Limb (tissue), 2 donors: Measurements from ENCODE around the gene KCNJ10.
A peak's percentile ranks its signal among the peaks of the same experiment; 100 is the strongest.
"Not testable (repeated sequence)": the region's sequence is repeated elsewhere in the genome, so short reads cannot be mapped to it uniquely, and the experiment has no call there.

Source experiments
- DNase-seq, 2 donors: peaks; one replicate each; pipeline ENCODE4 v3.0.0-alpha.2; 2016; ENCODE audit errors: extremely low spot score in 2 of 2

KCNJ10 gene

DNA sequence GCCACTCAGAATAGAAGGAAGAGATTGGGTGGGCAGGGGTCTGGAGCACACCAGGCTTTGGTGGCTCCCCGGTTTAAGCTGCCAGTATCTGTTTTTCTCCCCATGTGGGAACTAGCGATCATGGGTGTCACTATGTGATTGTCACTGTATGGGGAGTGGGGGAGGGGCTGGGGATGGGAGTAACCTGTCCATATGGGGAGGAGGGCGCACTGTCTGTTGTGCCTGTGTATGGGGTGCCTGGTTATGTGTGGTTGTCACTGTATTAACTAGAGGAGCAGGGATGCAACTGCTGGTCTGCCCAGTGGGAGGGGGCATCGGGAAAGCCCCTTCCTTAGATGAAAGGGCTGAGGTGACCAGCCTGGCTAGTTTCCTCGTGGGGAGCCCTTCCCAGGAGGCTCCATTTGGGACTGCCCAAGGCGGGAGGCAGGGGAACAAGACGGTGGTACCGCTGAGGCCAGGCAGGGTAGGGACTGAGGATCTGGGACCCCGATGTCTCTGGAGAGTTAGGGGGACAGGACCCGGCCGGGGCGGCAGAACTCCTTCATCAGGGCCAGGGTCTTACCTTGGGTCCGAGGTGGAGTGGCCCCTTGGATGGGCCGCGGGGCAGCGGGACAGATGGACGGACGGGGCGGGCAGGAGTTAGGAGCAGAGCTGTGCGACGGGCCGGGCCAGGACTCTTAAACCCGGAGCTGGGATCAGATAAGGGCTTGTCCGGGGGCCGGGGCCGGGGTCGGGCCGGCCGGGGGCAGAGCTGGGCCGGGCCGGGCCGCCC is at the start of gene KCNJ10:
Gene KCNJ10, minus strand, starts transcription at position 701 of the 772 bp plus-strand sequence. CDS start 27,628 bp downstream, outside the sequence.
- DNase-seq = no peak

DNA sequence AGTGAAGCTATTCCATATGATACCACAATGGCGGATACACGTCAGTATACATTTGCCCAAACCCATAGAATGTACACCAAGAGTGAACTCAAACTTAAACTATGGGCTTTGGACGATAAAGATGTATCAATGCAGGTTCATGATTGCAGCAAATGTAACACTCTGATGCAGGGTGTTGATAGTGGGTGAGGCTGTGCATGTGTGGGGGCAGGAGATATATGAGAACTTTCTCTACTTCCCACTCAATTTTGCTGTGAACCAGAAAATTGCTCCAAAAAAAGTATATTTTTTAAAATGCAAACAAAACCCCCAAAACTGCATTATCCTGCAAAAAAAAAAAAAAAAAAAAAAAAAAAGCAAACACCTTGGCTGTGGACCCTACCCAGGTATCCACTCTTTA is 49.0 kb upstream of the KCNJ10 start:
- no peak for DNase-seq

DNA sequence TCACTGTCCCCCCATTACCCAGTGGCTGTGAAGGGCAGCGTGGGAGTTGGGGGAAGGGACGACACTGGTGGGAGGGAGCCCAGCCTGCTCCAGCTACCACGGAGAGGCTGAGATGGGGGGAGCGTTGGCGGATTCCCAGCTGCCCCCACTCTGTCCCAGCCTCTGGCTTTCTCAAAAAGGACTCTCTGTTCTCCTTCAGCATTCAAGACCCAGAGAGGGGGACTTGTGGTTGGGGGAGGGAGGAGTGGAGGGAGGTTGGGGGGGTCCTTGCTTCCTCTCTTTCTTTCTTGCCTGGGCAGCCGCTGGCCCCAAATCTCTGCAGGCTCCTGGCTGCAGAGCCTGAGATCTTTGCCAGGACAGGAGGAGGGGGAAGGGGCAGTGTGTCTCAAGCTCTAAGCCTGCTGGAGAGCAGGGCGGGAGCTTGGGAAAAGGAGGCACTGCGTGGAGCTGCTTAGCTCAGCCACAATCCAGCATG is 47.8 kb upstream of the KCNJ10 start:
- peak; percentile 58 to 83 for DNase-seq

DNA sequence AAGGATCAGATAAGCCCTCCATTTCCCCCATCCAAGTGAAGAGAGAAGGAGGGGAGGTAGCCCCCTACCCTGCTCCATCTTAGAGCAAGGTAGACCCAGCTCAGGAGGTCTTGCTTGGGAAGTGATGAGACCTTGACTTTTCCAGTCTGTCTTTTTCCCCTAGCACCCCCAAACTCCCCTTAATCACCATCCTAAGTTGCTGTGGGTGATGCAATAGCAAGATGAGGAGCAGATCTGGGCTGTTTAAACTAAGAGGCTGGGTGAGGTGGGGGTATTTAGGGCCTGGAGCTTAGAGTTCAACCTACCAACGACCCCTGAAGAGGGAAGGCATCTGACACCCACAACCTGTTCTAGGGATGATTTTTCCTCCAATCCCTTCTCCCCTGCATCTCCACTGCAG is 47.3 kb upstream of the KCNJ10 start:
- DNase-seq = no peak

DNA sequence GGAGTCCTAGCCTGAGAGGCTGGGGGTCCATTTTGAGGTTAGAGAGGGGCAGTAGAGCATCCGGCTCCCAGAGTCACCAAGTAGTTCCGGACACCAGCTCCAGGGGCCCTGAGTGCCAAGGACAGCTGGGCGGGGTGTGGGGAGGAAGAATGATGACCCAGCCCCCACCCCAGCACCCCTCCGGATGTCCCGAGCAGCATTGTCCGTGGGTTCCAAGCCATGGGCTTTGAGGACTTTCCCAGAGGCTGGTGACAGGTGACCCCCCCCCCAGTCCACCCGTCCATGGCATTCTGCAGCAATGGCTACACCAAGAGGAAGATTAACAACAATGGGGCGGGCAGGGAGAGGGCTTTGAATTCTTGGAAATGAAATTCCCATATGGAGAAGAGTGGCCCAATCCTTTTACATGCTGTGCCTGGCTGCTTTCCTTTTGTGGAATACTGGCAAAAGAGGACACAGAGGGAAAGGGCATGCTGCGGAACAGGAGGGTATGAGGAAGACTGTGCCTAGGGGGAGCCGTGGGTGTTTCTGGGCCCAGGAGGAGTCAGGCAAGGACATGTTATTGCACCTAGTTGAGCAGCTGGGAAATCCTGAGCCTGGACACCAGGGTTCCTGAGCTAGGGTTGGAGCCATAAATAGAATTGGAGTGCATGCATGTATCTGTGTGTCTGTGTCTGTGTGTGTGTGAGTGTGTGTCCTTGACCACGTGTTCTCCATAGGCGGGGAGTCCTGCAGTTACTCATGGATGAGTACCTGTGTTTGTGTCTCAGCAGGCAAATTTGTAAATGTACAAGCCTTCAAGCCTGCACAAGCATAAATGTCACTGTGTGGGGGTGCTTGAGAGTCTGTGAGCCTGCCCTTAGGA is 46.6 kb upstream of the KCNJ10 start:
- no peak for DNase-seq

DNA sequence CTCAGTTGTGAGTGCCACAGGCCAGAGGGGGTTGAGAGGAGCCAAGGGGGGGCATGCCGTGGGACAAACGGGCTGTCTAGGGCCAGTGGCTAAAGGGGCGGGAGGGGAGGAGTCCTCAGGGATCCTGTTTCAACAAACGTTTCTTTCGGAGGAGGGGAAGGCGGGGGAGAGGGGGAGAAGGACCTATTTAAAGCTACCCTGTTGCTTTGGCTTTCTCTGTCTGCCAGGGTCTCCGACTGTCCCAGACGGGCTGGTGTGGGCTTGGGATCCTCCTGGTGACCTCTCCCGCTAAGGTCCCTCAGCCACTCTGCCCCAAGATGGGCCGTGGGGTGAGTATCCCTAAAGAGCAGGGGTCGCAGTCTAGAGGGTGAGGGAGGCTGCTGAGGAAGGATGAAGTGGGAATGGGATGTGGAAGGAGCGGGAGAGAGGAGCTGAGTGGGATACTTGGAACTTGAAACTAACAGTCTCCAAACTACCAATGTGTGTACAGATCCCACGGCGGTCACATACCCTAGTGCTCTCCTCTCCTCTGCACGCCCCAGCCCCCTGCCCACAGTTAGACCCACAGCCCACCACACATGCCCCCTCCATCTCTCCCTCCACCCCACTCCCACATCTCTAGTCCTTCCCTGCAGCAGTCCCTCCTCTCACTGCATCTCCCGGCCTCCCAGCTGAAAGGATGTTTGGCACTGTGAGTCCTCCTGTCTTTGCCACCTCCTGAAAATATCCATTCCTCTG is 45.8 kb upstream of the KCNJ10 start, which contains the start of gene ATP1A2:
Gene ATP1A2, plus strand, starts transcription at position 215 of the 738 bp plus-strand sequence. Its CDS starts 103 bp downstream, at position 318.
- peak; percentile 21 to 64 for DNase-seq

DNA sequence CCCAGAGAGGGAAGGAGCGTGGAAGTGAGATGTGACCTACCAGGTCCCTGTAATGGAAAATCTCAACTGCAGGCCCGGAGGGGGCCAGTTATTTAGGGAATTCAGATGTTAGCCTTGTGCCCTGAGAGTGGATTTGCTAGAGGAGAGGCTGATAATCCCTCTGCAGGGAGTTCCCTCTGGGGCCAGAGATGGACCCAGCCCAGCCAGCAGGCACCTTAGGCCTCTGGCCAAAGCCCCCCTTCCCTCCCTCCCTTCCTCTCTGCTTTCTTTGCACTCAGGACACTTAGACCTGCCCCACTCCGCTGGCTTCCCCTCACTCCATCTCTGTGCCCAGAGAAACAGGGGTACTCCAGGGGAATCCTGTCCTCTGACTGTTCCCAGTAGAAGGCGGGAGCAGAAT is 44.1 kb upstream of the KCNJ10 start:
- DNase-seq = no peak

DNA sequence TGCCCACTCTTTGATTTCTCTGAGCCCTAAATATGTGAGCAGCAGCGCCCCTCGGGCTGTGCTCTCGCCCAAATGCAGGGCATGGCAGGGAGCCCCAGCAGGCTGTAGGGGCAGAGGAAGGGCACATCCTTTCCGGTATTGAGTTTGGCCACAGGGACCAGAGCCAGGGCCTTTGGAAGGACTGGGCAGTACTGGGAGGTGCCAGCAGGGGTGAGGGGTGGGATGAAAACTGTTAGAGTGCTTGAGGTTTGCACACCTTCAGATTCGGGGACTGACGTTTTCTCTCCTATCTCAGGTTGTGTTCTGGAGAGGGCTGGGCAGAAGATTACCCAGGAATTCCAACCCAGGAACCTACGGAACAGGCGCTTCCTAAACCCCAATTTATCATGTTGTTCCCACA is 43.4 kb upstream of the KCNJ10 start:
- DNase-seq = no peak

DNA sequence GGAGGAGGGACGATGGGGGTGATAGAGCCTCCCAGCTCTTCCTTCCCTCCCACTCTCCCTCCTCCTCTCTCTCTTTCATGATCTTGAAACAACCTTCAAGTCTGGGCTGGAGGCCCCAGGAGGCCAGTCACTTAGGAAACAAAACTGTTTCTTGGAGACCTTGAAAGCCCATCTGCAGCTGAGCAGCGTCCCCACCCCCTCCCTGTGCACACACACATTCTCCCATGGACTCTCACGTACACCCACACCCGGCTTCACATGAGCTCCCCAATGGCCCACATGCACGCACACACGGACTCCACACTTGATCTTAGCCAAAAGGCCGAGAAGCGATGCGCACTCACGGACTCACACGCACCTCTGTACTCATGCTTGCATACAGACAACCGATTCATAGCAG is 42.4 kb upstream of the KCNJ10 start:
- peak; percentile 53 to 57 for DNase-seq

DNA sequence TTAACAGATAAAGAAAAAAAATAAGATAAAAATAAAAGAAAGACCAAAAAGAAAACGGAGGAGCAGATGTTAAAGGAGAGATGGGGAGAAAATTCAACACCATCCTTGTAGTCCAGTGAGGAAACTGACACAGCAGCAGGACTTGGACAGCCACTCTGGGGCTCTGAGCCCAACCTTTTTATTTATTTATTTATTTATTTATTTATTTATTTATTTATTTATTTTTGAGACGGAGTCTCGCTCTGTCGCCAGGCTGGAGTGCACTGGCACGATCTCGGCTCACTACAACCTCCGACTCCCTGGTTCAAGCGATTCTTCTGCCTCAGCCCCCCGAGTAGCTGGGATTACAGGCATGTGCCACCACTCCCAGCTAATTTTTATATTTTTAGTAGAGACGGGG is 41.5 kb upstream of the KCNJ10 start:
- DNase-seq = not testable (repeated sequence)

DNA sequence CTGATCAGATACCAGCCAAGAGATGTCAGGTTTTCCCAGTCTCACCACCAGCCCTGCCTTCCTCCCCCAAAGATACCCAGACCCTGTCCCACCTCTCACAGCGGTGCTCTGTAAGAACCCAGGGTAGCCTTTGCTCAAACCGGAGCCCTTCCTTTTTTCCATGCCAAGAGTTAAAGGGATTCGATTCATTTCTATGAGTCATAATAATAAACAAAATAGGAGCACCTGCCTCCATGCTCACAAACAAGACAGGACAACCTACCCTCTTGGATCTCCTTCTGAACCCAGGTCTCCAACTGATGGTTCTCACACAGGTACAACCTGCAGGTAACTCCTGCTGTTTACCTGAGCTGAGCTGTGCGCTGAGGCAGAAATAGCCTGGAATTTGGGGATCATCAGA is 39.7 kb upstream of the KCNJ10 start:
- no peak for DNase-seq

DNA sequence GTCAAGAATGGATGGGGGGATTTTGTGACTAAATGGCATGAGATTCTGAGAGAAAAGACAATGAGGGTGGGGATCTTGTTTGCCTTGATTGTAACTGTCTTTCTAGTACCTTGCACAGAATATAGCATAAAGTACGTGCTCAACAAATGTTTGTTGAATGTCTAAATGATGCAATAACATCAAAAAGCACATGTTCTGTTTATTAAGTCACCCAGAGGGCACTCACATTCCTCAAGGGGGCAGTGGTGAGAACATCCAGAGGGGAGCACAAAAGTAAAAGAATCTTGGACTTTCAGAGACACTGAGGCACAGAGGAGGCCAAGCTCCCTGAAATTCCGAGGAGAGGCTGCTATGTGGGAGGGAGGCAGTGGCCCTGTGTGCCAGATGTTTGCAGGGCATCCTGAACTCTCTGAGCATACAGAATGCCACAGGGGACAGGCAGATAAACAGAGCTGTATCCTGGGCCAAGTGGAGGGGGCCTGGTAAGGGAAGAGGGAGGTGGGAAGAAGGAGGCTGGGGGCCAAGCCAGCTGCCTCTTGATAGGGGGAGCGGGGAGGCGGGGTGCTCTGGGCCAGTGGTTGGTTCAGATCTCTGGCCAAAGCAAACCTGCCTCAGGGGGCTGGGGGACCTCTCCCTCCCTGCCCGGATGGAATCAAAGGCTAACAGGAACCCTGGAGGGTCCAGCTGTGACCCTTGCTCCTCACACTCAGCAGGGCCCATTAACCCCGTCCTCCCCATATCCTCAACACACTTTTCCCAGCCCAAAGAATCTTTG is 39.1 kb upstream of the KCNJ10 start:
- DNase-seq = peak; percentile 29 to 65

DNA sequence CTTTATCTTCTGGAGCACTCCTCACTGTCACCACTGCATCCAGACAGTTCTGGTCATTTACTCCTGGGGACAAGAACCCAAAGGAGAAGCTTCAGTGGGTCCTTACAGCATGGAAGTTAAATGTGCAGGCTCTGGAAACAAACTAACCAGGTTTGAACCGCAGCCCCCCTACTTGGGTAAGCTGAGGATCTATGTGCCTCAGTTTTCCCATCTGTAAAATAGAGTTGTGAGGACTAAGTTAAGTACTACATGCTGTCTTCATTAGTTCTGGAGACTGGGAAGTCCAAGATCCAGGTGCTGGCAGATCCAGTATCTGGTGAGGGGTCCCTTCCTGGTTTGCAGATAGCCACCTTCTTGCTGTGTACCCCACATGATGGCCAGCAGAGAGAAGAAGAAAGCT is 37.6 kb upstream of the KCNJ10 start:
- no peak for DNase-seq

DNA sequence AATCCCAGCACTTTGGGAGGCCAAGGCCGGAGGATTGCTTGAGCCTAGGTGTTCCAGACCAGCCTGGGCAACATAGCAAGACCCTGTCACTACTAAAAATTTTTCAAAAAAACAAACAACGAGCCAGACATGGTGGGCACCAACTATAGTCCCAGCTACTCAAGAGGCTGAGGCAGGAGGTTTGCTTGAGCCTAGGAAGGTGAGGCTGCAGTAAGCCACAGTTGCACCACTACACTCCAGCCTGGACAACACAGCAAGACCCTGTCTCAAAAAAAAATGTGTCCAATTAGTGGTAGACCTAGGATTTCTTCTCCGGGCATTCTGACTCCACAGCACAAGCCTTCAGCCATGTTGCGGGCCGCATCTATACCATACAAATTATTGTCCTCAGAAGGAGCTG is 35.2 kb upstream of the KCNJ10 start:
- no peak for DNase-seq

DNA sequence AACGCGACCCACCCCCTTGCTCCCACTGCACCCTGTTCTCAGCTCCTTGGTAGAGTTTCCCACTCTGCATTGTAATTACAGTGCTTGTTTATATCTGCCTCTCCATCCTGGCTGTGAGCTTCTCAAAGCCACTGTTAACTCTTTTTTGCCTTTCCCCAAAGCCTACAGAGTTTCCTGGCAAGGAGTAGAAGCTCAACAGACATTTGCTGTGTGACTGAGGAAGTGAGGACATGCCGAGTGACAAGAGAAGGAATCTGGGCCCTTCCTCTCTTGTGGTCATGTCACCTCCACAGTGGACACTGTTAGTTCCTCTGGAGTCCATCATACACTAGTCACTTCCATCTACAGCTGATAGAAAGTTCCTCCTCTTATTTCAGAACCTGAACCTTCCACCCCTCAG is 34.5 kb upstream of the KCNJ10 start:
- DNase-seq = no peak

DNA sequence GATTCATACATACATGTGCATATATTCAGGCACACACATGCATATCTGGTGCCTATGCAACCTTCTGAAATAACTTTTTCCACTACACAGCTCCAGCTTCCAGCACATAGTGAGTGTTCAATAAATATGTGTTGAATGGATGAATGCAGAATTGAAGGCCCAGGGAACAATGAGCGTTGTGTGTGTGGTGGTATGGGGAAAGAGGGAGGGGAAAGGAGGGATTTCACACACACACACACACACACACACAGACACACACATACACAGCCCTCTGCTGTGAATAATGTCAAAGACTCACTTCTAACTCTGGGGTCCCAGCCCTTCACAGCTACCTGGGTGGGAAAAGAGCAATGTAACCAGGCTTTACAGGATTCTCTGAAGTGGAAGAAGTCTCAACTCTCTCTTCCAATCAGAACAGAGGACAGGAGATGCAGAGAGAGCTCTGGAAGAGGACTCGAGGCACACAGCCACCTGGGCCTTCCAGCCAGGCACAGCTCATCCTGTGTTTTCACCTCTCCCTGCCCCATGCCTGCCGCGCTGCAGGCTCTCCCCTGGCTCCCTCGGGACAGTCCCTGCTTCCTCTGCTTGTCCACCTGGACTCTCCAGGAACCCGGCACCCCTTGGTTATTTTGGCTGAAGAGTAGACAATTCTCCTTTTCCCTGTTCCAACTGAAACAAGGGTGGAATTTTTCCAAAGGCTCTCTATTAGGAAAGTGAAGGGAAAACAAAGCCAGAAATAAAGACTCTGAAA is 33.9 kb upstream of the KCNJ10 start:
- no peak for DNase-seq

DNA sequence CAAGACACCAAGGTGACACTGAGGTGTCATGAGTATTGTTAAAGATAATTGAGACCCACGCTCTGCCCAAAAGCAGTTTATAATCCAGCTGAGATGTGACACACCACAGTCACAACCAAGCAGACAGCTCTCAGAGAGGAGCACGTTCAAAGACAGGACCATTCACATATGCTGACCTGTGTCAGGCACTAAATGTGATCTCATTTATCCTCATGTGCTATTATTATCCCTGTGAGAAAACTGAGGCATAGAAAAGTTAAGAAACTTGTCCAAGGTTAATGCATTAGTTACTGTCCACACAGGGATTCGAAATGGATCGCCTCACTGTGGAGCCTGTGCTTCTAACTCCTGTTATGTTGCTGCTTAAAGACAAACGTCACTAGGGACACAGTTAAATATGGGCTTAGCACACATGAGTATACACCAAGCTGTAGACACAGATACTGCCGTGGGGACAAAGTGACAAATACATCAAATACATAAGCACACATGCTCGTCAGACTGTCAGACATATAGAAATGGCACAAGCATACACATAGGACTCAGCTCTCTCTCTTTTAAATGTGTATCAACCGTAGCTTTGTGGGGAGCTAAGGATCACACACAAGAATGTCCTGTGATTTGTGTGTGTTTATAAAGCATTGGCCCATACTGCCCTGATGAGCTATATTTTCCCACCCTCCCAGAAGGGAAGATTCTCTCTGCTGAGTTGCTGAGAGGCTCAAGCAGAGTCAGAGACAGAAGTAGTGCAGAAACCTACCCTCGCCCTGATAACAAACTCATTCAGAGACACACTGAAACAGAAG is 32.0 kb upstream of the KCNJ10 start:
- no peak for DNase-seq

DNA sequence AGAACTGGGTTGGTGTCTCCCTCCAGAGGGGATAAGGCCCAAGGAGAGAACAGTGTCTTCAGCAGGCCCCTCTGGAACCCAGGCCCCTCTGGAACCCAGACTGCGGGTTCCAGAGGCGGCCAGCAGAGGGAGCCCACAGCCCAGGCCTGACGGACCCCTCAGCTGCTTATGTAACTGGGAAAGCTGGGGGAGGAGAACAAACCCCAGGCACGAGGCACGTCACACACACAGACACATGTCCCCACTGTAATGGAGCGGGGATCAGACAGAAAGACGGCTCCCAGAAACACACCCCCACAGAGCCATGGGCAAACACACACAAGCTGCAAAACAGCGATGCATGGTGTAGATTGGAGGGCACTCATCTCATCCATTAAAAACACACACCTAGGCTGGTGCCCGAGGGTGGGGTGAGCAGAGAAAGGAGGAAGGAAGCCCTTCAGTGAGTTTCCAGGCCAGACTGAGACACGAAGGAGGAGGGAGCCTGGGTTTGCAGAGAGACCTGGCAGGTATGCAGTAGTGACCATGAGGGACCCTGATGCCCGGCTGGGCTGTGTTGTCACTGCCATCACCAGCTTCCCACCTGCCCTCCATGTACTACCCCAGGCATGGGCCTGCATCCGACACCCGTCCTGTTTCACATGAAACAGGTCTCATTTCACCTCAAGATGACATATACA is 31.2 kb upstream of the KCNJ10 start:
- peak; percentile 87 to 88 for DNase-seq
